Measurements from ENCODE around the gene DCDC2. TPM values are rescaled to one million over a fixed set of nuclear protein-coding genes. Genes with fewer than 3 reads are reported as not detected.
"Not testable (repeated sequence)": the region's sequence is repeated elsewhere in the genome, so short reads cannot be mapped to it uniquely, and the experiment has no call there.

Gene DCDC2
- total RNA-seq, 3 donors from 2014 or later, result 0.20 TPM; not detected in 2

DNA sequence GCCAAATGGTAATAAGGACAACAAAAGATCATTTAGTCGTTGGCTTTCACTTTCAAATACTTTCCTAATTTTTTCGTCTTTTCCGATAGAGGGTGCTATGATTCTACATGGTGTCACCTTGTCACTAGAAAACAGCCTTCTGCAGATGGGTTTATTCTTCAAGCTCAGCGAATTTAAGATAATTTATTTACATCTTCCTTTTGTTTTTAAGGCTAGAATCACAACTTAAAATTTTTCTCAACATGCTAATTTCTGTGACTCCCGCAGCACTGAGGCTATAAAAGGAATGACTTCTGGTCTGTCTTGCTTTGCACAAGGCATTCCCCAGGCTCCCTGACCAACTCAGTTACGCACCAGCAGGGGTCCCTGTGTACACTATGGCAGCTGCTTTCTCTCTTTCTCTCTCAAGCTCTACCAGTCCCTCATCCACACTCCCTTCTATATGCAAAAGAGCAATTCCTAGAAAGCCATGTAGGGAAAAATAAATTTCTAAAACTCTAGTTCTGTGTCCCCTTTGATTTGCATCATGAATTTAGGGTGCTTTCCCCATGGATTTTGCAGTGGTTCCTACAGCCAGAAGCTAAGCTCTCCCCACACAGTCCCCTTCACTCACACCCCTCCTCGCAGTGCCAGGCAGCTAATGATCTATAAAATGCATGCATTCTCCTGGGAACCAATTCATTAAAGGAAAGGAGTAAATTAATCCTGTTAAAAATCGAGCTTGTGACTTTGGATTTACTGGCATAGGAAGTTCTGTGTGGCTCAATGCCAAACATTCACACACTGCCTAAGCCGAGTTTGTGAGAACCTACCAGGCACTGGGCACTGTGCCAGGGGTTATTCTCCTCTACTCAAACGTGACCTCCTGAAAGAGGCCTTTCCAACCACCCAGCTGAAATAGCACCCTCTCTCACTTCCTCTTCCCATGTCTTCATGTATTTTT lies 74.5 kb downstream of the DCDC2 start:
- ATAC-seq, result peak; percentile 77 to 80
- Mint-ChIP-seq H3K4me3 (peak overlapping the region; percentile 0), H3K27me3 (ENCODE audit: low read depth) (peaks cover 9% of the 10 kb centered on the region), H3K9me3 (no peaks in the 10 kb centered on the region), H3K36me3 (ENCODE audit: insufficient read depth) (no peaks in the 10 kb centered on the region), H3K4me1 (ENCODE audit: low read depth) (peaks cover 8% of the 10 kb centered on the region)
- no peak for DNase-seq

DNA sequence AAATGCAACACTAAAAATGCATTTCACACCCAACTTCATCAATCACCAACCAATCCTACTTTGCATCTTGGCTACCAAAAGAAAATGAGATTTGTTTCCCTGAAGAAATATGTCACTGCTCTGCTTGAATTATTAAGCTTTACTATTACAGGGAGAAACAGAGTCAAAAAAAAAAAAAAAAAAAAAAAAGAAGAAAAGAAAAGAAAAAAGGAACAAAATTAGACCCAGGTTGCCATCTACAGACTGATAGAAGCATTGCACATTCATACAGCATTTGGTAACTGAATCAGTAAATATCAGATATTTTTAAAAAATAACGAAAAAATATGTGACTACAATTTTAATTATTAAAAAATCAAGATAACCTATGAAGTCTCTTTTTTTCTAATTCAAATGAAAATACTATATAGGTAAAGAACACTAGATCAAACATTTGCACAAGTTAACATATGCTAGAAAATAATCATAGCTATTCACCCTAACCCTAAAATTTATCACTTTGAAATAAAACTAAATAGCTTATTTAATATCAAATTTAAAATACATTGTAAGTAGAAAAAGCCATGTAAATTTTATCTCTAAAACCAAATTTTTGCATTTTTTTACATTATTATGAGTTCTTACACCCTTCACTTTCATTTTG lies 83.3 kb downstream of the DCDC2 start:
- DNase-seq, result no peak
- Mint-ChIP-seq H3K36me3 (ENCODE audit: insufficient read depth) (no peaks in the 10 kb centered on the region), H3K9me3 (no peaks in the 10 kb centered on the region), H3K4me3 (no peak overlapping the region), H3K4me1 (ENCODE audit: low read depth) (no peaks in the 10 kb centered on the region), H3K27me3 (ENCODE audit: low read depth) (peaks cover 17% of the 10 kb centered on the region)
- no peak for ATAC-seq

DNA sequence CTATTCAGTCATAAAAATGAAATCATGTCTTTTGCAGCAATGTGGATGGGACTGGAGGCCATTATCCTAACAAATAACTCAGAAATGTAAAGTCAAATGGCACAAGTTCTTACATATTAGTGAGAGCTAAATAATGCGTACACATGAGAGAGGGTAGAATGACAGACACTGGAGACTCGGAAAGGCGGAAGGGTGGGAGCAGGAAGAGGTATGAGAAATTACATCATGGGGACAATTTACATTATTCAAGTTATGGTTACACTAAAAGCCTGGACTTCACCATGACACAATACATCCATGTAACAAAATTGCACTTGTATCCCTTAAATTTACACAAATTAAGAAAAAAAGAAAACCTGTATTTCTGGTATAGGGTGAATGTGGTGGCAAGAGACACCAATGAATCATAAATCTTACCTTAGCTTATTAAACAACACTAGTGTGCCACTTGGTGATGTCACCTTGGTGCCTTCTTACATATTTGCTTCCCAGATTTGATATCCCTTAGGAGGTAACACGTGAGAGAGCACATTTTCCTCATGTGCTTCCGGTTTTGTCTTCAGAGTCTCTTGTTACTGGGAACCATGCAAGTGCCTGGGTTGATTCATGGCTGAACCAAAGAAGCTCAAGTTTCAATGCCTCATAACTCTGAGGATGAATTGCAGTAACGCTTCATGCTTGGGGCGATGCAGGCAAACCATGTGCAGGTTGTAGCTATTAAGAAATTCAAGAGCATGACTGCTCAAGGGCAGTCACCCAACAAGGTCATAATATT lies 84.6 kb downstream of the DCDC2 start:
- no peaks in the 10 kb centered on the region for H3K4me1 Mint-ChIP-seq (ENCODE audit: low read depth)
- DNase-seq, result no peak
- no peak for ATAC-seq
- no peaks in the 10 kb centered on the region for H3K36me3 Mint-ChIP-seq (ENCODE audit: insufficient read depth)
- no peaks in the 10 kb centered on the region for H3K9me3 Mint-ChIP-seq
- no peak overlapping the region for H3K4me3 Mint-ChIP-seq
- H3K27me3 Mint-ChIP-seq (ENCODE audit: low read depth), result peaks cover 16% of the 10 kb centered on the region

DNA sequence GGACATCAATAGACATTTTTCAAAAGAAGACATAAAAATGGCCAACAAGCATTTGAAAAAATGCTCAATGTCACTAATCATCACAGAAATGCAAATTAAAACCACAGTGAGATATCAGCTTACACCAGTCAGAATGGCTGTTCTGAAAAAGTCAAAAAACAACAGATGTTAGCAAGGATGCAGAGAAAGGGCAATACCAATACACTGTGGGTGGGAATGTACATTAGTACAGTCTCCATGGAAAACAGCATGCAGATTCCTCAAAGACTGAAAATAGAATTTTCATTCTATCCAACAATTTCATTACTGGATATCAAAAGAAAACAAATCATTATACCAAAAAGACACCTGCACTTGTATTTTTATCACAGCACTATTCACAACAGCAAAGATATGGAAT lies 85.3 kb downstream of the DCDC2 start:
- no peaks in the 10 kb centered on the region for H3K4me1 Mint-ChIP-seq (ENCODE audit: low read depth)
- H3K36me3 Mint-ChIP-seq (ENCODE audit: insufficient read depth), result no peaks in the 10 kb centered on the region
- H3K9me3 Mint-ChIP-seq, result no peaks in the 10 kb centered on the region
- ATAC-seq (no peak), DNase-seq (no peak)
- H3K4me3 Mint-ChIP-seq, result no peak overlapping the region
- peaks cover 14% of the 10 kb centered on the region for H3K27me3 Mint-ChIP-seq (ENCODE audit: low read depth)

DNA sequence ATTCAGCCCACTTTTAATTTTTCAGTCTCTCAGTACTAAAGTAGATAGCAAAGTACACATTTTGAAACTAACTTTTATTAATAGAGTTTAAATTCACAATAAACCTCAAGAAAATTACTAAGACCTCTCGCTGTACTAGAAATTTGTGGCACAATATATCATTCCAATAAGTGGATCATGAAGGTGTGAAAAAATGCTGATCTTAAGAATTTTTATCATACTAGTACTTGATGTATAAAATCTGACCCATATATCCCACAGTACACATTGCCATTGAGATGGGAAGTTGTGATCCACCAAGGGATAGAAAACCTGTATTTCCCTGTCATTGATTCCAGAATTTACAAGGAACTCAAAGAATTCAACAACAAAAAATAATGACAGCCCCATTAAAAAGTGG lies 85.7 kb downstream of the DCDC2 start:
- no peaks in the 10 kb centered on the region for H3K36me3 Mint-ChIP-seq (ENCODE audit: insufficient read depth)
- DNase-seq, result no peak
- H3K4me3 Mint-ChIP-seq, result no peak overlapping the region
- ATAC-seq, result no peak
- no peaks in the 10 kb centered on the region for H3K4me1 Mint-ChIP-seq (ENCODE audit: low read depth)
- H3K9me3 Mint-ChIP-seq, result no peaks in the 10 kb centered on the region
- peaks cover 13% of the 10 kb centered on the region for H3K27me3 Mint-ChIP-seq (ENCODE audit: low read depth)

DNA sequence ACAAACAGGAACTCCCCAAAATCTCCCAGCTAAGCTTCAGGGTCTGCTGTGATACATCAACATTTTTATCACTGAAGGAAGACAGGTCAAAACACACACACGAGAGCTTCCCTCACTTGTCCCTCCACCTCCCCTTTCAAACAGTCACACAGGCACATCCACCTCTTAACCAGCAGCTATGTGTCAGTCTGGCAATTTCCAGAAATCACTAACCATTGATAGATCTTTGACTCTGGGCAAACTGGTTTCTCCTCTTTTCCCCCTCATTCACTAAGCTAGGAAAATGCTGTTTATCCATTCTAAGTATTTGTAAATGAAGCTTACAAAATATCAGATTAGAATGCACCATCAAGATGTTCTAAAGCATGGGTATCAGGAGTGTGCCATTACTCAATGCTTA lies 87.8 kb downstream of the DCDC2 start:
- Mint-ChIP-seq H3K36me3 (ENCODE audit: insufficient read depth) (no peaks in the 10 kb centered on the region), H3K9me3 (no peaks in the 10 kb centered on the region), H3K4me1 (ENCODE audit: low read depth) (no peaks in the 10 kb centered on the region), H3K27me3 (ENCODE audit: low read depth) (peaks cover 12% of the 10 kb centered on the region), H3K4me3 (no peak overlapping the region)
- ATAC-seq, result no peak
- no peak for DNase-seq

GRCh38 chr6:24258214-24258613 lies 99.6 kb downstream of the DCDC2 start:
- not testable (repeated sequence) for H3K4me3 Mint-ChIP-seq; DNase-seq; H3K9me3 Mint-ChIP-seq; H3K36me3 Mint-ChIP-seq (ENCODE audit: insufficient read depth); H3K4me1 Mint-ChIP-seq (ENCODE audit: low read depth); ATAC-seq
- H3K27me3 Mint-ChIP-seq (ENCODE audit: low read depth), result peaks cover 36% of the 10 kb centered on the region

- no peak for ATAC-seq
- peaks cover 32% of the 10 kb centered on the region for H3K27me3 Mint-ChIP-seq (ENCODE audit: low read depth)
- DNase-seq, result no peak
- no peaks in the 10 kb centered on the region for H3K4me1 Mint-ChIP-seq (ENCODE audit: low read depth)
- H3K9me3 Mint-ChIP-seq, result peaks cover 11% of the 10 kb centered on the region
- H3K36me3 Mint-ChIP-seq (ENCODE audit: insufficient read depth), result no peaks in the 10 kb centered on the region
- H3K4me3 Mint-ChIP-seq, result no peak overlapping the region
These were observed 100.6 kb downstream of the DCDC2 start for GRCh38 chr6:24257282-24257681.

GRCh38 chr6:24255676-24256075 lies 102.2 kb downstream of the DCDC2 start:
- ATAC-seq, result peak; percentile 84 to 91
- Mint-ChIP-seq H3K36me3 (ENCODE audit: insufficient read depth) (no peaks in the 10 kb centered on the region), H3K4me3 (no peak overlapping the region)

GRCh38 chr6:24253360-24253759 lies 104.5 kb downstream of the DCDC2 start:
- H3K36me3 Mint-ChIP-seq (ENCODE audit: insufficient read depth), result no peaks in the 10 kb centered on the region
- peaks cover 14% of the 10 kb centered on the region for H3K9me3 Mint-ChIP-seq
- peaks cover 10% of the 10 kb centered on the region for H3K27me3 Mint-ChIP-seq (ENCODE audit: low read depth)
- ATAC-seq (no peak), DNase-seq (no peak)
- H3K4me3 Mint-ChIP-seq, result no peak overlapping the region
- H3K4me1 Mint-ChIP-seq (ENCODE audit: low read depth), result no peaks in the 10 kb centered on the region

More at GRCh38 chr6:24255676-24256075, 102.2 kb downstream of the DCDC2 start:
- Mint-ChIP-seq H3K9me3 (peaks cover 14% of the 10 kb centered on the region), H3K4me1 (ENCODE audit: low read depth) (no peaks in the 10 kb centered on the region), H3K27me3 (ENCODE audit: low read depth) (peaks cover 20% of the 10 kb centered on the region)
- DNase-seq, result no peak

DNA sequence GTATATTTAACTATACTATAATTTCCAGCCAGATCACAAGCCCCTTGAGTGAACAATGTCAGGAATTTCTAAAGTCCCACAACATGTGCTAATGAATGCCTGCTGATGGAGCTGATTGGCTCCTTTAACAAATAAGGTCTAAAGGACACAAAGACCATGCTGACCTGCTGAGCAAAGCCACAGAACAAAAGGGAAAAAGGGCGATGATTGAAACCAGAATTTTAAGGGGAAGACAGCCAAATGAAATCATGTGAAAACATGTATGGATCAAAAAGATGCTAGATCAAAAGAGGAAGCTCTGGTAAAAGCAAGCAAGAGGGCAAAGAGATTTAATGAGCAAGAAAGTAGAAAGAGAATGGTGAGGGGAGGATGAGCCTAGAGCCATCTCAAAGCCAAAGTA lies 105.6 kb downstream of the DCDC2 start:
- ATAC-seq (no peak), DNase-seq (no peak)
- H3K9me3 Mint-ChIP-seq, result peaks cover 10% of the 10 kb centered on the region
- H3K4me1 Mint-ChIP-seq (ENCODE audit: low read depth), result no peaks in the 10 kb centered on the region
- peaks cover 4% of the 10 kb centered on the region for H3K27me3 Mint-ChIP-seq (ENCODE audit: low read depth)
- no peak overlapping the region for H3K4me3 Mint-ChIP-seq
- H3K36me3 Mint-ChIP-seq (ENCODE audit: insufficient read depth), result no peaks in the 10 kb centered on the region

- no peak overlapping the region for H3K4me3 Mint-ChIP-seq
- H3K27me3 Mint-ChIP-seq (ENCODE audit: low read depth), result peaks cover 3% of the 10 kb centered on the region
- peaks cover 10% of the 10 kb centered on the region for H3K9me3 Mint-ChIP-seq
- DNase-seq (no peak), ATAC-seq (no peak)
- no peaks in the 10 kb centered on the region for H3K36me3 Mint-ChIP-seq (ENCODE audit: insufficient read depth)
- H3K4me1 Mint-ChIP-seq (ENCODE audit: low read depth), result no peaks in the 10 kb centered on the region
These were observed 106.5 kb downstream of the DCDC2 start for GRCh38 chr6:24251339-24251738.

DNA sequence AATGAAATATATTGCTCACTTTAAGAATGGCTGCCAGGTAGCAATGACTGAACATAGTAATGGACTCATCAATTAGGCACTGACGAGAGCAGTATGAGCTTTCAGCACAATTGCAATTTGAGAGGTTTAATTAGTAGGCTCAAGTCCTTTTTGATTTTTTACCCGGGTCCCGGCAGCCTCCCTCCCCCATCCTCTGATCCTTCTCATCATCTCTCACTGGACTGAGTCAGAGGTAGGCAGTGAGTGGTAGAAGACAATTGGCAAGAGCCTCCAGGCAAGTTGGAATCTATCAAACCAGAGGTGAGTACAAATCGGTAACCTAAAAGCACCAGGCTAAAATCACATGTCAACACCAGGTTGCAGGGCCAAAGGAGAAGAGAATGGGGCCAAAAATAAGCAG lies 107.9 kb downstream of the DCDC2 start:
- no peaks in the 10 kb centered on the region for H3K36me3 Mint-ChIP-seq (ENCODE audit: insufficient read depth)
- peaks cover 3% of the 10 kb centered on the region for H3K27me3 Mint-ChIP-seq (ENCODE audit: low read depth)
- ATAC-seq (no peak), DNase-seq (no peak)
- no peak overlapping the region for H3K4me3 Mint-ChIP-seq
- no peaks in the 10 kb centered on the region for H3K4me1 Mint-ChIP-seq (ENCODE audit: low read depth)
- peaks cover 10% of the 10 kb centered on the region for H3K9me3 Mint-ChIP-seq

- Mint-ChIP-seq H3K4me1 (ENCODE audit: low read depth) (no peaks in the 10 kb centered on the region), H3K4me3 (no peak overlapping the region), H3K36me3 (ENCODE audit: insufficient read depth) (no peaks in the 10 kb centered on the region), H3K27me3 (ENCODE audit: low read depth) (peaks cover 3% of the 10 kb centered on the region), H3K9me3 (no peaks in the 10 kb centered on the region)
- no peak for DNase-seq
- ATAC-seq, result no peak
These were observed 112.6 kb downstream of the DCDC2 start for GRCh38 chr6:24245275-24245674.
